SK-N-MC (cell line): ENCODE measurements around the gene CLEC16A.

Experiments
- EZH2 ChIP-seq: fragments of 200-600 bp; sonication (generic); IDR thresholded peaks from one replicate; pipeline ENCODE4 v1.6.1; 2017; ENCODE audit warnings: antibody characterized with exemption
- POLR2AphosphoS5 ChIP-seq: IDR thresholded peaks from 2 replicates; pipeline ENCODE4 v1.6.1; 2012; ENCODE audit warnings: mild to moderate bottlenecking, low read depth, low read length, borderline replicate concordance

DNA sequence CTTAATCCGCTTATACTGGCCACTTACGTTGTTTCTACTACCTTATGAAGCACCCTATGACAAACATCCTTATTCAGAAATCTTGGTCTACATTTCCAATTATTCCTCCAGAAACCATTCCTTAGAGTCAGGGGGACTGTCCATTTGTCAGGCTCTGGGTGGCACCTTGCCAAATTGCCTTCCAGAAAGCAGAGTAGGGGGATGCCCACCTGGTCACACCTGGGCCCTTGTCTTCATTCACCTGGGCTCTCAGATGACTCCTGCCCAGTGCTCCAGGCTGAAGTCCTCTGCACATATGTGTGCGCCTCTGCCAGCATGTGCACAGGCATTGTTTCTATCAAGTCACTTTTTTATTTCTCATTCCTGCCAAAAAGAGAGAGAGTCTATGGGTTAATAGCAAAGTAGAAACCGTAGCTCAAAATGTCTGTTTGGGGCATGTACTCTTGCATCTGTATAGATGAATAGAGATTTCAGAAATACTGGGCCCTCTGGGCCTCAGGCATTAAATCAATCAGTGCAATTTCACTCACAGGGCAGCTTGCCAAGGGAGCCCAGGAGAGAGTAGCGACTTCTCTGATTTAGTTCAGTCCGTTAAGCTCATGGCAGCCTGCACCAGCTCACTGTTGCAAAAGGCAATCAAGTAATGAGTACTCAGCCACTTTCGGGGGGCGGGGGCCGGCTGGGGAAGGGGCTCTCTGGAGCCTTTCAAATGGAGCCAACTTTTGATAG is 207.0 kb downstream of the CLEC16A start:
- TF ChIP-seq POLR2AphosphoS5 (no peak), EZH2 (no peak)
